ENCODE measurements around the gene DACH1.

Gene DACH1

DNA sequence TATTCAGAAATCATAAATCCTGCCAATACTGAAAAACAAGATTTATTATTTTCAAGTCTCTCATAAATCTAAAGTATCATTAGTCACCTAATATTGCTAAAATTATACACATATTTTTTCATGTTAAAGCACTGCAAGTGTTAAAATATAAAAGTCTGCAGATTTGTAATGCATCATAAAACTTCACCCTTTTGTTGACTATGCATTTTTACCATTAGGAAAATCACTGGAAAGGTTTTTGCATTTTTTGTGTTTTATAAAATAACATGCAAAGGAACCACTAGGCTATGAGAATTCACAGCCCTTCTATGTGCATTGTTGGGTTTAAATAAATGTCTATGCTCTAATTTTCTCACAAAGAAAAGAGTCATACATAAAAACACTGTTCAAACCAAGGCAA lies 407.3 kb downstream of the DACH1 start:
- POLR2A ChIA-PET, result no interaction called here
- H3K27ac ChIP-seq (ENCODE audit: extremely low read depth, low read depth, low read length), result no peak overlapping the region
- no peak overlapping the region for H3K4me3 ChIP-seq (ENCODE audit: low read depth, low read length)
- CTCF ChIA-PET, result no interaction called here
- H3K4me1 ChIP-seq (ENCODE audit: control insufficient read depth, insufficient read depth, low read length), result no peaks in the 10 kb centered on the region
- TF ChIP-seq SCRT2 (tag by site-specific recombination; IDR thresholded peaks at IDR 0.05) (no peak), ZNF501 (tag by site-specific recombination; IDR thresholded peaks at IDR 0.05) (no peak), HOXA7 (CRISPR knock-in tag; IDR thresholded peaks at IDR 0.05; ENCODE audit: borderline replicate concordance) (no peak), ZNF426 (tag by site-specific recombination; IDR thresholded peaks at IDR 0.05) (no peak), ZNF626 (tag by site-specific recombination; IDR thresholded peaks at IDR 0.05) (no peak), BCL11B (tag by site-specific recombination; IDR thresholded peaks at IDR 0.05; ENCODE audit: low read depth) (no peak), ZNF558 (tag by site-specific recombination; IDR thresholded peaks at IDR 0.05) (no peak), ZNF211 (tag by site-specific recombination; IDR thresholded peaks at IDR 0.05; ENCODE audit: low read depth) (no peak), ZNF660 (tag by site-specific recombination; IDR thresholded peaks at IDR 0.05) (no peak), ZNF561 (tag by site-specific recombination; IDR thresholded peaks at IDR 0.05; ENCODE audit: borderline replicate concordance) (no peak), ZNF596 (tag by site-specific recombination; IDR thresholded peaks at IDR 0.05) (no peak), ZNF19 (tag by site-specific recombination; IDR thresholded peaks at IDR 0.05; ENCODE audit: low read depth) (no peak)
- TF ChIP-seq, protein P1, sequence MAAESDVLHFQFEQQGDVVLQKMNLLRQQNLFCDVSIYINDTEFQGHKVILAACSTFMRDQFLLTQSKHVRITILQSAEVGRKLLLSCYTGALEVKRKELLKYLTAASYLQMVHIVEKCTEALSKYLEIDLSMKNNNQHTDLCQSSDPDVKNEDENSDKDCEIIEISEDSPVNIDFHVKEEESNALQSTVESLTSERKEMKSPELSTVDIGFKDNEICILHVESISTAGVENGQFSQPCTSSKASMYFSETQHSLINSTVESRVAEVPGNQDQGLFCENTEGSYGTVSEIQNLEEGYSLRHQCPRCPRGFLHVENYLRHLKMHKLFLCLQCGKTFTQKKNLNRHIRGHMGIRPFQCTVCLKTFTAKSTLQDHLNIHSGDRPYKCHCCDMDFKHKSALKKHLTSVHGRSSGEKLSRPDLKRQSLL (tag by site-specific recombination; IDR thresholded peaks at IDR 0.05), result no peak
- TF ChIP-seq, protein P2, sequence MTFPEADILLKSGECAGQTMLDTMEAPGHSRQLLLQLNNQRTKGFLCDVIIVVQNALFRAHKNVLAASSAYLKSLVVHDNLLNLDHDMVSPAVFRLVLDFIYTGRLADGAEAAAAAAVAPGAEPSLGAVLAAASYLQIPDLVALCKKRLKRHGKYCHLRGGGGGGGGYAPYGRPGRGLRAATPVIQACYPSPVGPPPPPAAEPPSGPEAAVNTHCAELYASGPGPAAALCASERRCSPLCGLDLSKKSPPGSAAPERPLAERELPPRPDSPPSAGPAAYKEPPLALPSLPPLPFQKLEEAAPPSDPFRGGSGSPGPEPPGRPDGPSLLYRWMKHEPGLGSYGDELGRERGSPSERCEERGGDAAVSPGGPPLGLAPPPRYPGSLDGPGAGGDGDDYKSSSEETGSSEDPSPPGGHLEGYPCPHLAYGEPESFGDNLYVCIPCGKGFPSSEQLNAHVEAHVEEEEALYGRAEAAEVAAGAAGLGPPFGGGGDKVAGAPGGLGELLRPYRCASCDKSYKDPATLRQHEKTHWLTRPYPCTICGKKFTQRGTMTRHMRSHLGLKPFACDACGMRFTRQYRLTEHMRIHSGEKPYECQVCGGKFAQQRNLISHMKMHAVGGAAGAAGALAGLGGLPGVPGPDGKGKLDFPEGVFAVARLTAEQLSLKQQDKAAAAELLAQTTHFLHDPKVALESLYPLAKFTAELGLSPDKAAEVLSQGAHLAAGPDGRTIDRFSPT (tag by site-specific recombination; IDR thresholded peaks at IDR 0.05), result no peak
- TF ChIP-seq, protein P3, sequence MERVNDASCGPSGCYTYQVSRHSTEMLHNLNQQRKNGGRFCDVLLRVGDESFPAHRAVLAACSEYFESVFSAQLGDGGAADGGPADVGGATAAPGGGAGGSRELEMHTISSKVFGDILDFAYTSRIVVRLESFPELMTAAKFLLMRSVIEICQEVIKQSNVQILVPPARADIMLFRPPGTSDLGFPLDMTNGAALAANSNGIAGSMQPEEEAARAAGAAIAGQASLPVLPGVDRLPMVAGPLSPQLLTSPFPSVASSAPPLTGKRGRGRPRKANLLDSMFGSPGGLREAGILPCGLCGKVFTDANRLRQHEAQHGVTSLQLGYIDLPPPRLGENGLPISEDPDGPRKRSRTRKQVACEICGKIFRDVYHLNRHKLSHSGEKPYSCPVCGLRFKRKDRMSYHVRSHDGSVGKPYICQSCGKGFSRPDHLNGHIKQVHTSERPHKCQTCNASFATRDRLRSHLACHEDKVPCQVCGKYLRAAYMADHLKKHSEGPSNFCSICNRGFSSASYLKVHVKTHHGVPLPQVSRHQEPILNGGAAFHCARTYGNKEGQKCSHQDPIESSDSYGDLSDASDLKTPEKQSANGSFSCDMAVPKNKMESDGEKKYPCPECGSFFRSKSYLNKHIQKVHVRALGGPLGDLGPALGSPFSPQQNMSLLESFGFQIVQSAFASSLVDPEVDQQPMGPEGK (tag by site-specific recombination; IDR thresholded peaks at IDR 0.05), result no peak
- H3K36me3 ChIP-seq (ENCODE audit: control insufficient read depth in 2 of 2, insufficient read depth in 1 of 2, low read length in 2 of 2), result no peaks in the 10 kb centered on the region
- no peaks in the 10 kb centered on the region for H3K9me3 ChIP-seq (ENCODE audit: control insufficient read depth, insufficient read depth, low read depth, low read length)

DNA sequence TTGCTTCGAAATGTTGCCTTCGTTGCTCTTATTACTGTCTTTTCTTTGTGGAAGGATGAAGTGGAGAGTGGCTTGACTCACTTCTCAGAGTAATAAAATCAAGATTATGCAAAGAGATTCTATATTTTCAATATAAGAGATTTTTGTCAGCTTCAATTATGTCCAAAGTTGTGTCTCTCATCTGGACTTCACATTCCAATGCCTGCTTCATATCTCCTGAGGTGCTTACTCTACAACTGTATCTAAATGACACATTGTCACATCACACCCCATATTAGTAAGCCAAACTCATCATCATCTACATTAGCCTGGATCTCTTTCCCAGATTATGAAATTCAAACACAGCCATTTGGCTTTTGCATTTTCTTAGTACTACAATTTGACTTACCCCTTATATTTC lies 409.4 kb downstream of the DACH1 start:
- POLR2A ChIA-PET, result no interaction called here
- Histone ChIP-seq H3K4me3 (ENCODE audit: low read depth, low read length) (no peak overlapping the region), H3K4me1 (ENCODE audit: control insufficient read depth, insufficient read depth, low read length) (no peaks in the 10 kb centered on the region), H3K9me3 (ENCODE audit: control insufficient read depth, insufficient read depth, low read depth, low read length) (no peaks in the 10 kb centered on the region), H3K36me3 (ENCODE audit: control insufficient read depth in 2 of 2, insufficient read depth in 1 of 2, low read length in 2 of 2) (no peaks in the 10 kb centered on the region), H3K27ac (ENCODE audit: extremely low read depth, low read depth, low read length) (no peak overlapping the region)
- no peak for TF ChIP-seq ZNF266 (tag by site-specific recombination; IDR thresholded peaks at IDR 0.05; ENCODE audit: low read depth)
- no peak for TF ChIP-seq EGR2 (tag by site-specific recombination; IDR thresholded peaks at IDR 0.05; ENCODE audit: low read depth)
- TF ChIP-seq ZBTB7A (tag by site-specific recombination; IDR thresholded peaks at IDR 0.05; ENCODE audit: low read depth), result no peak
- TF ChIP-seq, protein P4, sequence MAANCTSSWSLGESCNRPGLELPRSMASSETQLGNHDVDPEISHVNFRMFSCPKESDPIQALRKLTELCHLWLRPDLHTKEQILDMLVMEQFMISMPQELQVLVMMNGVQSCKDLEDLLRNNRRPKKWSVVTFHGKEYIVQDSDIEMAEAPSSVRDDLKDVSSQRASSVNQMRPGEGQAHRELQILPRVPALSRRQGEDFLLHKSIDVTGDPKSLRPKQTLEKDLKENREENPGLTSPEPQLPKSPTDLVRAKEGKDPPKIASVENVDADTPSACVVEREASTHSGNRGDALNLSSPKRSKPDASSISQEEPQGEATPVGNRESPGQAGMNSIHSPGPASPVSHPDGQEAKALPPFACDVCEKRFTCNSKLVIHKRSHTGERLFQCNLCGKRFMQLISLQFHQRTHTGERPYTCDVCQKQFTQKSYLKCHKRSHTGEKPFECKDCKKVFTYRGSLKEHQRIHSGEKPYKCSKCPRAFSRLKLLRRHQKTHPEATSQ (tag by site-specific recombination; IDR thresholded peaks at IDR 0.05), result no peak
- TF ChIP-seq ZNF121 (tag by site-specific recombination; IDR thresholded peaks at IDR 0.05), result no peak
- TF ChIP-seq ZNF473 (tag by site-specific recombination; IDR thresholded peaks at IDR 0.05), result no peak
- TF ChIP-seq ZNF548 (tag by site-specific recombination; IDR thresholded peaks at IDR 0.05), result no peak
- TF ChIP-seq ZNF248 (tag by site-specific recombination; IDR thresholded peaks at IDR 0.05), result no peak
- no peak for TF ChIP-seq ZNF132 (tag by site-specific recombination; IDR thresholded peaks at IDR 0.05; ENCODE audit: borderline replicate concordance)
- TF ChIP-seq ZNF510 (tag by site-specific recombination; IDR thresholded peaks at IDR 0.05; ENCODE audit: insufficient replicate concordance), result no peak
- TF ChIP-seq ZNF174 (tag by site-specific recombination; IDR thresholded peaks at IDR 0.05), result no peak
- no peak for TF ChIP-seq TCF7L2 (IDR thresholded peaks at IDR 0.05; ENCODE audit: borderline replicate concordance, low read depth, low read length)
- TF ChIP-seq ZNF791 (tag by site-specific recombination; IDR thresholded peaks at IDR 0.05), result no peak
- no peak for TF ChIP-seq SP7 (tag by site-specific recombination; IDR thresholded peaks at IDR 0.05)
- TF ChIP-seq ZNF571 (tag by site-specific recombination; IDR thresholded peaks at IDR 0.05), result no peak
- no peak for TF ChIP-seq ZNF16 (tag by site-specific recombination; IDR thresholded peaks at IDR 0.05; ENCODE audit: low read depth)
- CTCF ChIA-PET, result no interaction called here
